ENCODE results near the gene CEP112.

CEP112 gene

DNA sequence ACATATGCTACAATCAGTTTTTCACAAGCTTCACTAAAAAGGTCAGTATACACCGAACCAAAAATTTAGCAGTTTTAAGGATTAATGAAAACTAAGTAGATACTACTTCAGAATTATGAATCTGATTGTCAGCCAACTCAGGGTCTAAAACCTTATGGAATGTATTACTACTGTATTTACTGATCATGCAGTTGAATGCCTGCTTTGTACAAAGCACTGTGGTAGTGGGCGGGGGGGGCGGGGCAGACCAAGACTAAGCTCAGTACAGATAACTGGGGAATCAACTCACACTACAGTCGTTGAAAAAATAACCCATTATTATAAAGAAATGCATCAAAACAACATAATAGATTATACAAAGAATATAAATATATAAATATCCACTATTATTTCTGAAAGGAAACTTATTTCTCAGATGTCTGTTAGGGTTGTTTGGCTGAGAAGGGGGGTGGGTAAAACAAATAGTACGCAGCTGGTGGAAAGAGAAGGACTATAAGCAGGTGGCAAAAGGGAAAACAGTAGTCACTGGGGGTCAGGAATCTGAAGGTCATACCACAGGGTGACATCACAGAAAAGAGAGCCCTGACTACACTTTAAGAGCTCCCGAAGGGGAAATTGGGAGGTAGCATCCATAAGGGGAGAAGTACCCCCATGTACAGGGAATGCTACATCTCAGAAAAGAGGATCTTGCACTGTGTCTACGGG is 521.1 kb downstream of the CEP112 start:
- DNase-seq (ENCODE audit: low spot score): no peak
- POLR2A ChIA-PET (ENCODE audit: low non-redundant PET): no interaction called here
- CTCF ChIA-PET: no interaction called here
- H3K27ac ChIP-seq: no peak overlapping the region
- TF ChIP-seq, protein P1, sequence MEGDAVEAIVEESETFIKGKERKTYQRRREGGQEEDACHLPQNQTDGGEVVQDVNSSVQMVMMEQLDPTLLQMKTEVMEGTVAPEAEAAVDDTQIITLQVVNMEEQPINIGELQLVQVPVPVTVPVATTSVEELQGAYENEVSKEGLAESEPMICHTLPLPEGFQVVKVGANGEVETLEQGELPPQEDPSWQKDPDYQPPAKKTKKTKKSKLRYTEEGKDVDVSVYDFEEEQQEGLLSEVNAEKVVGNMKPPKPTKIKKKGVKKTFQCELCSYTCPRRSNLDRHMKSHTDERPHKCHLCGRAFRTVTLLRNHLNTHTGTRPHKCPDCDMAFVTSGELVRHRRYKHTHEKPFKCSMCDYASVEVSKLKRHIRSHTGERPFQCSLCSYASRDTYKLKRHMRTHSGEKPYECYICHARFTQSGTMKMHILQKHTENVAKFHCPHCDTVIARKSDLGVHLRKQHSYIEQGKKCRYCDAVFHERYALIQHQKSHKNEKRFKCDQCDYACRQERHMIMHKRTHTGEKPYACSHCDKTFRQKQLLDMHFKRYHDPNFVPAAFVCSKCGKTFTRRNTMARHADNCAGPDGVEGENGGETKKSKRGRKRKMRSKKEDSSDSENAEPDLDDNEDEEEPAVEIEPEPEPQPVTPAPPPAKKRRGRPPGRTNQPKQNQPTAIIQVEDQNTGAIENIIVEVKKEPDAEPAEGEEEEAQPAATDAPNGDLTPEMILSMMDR (conservative IDR thresholded peaks at IDR 0.05; ENCODE audit: low read depth): no peak

DNA sequence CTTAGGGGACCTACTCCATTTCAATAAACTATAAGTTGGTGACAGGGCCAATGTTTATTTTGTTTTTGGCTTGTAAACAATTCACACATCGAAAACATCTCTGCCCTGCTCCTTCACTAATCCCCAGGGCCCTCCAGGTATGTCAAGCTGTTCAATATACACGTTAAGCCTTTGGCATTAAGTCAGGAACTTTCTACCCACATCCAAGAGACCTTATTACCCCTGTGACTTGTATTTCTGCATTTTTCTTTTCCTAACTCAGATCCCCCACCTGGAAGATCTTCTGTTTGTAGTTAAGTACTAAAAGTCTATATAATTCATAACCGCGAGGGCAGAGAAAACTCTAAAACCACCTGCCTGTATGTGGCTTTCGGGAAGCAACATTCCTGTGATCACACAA is 523.7 kb downstream of the CEP112 start:
- no peak overlapping the region for H3K27ac ChIP-seq
- TF ChIP-seq, protein P1 (conservative IDR thresholded peaks at IDR 0.05; ENCODE audit: low read depth): no peak
- CTCF ChIA-PET: interaction anchor here (0.5 to 0.7 kb wide), 2 partner anchors 34 to 35 kb away, joined by 3 read pairs; no protein-coding TSS in a partner anchor
- POLR2A ChIA-PET (ENCODE audit: low non-redundant PET): no interaction called here
- DNase-seq (ENCODE audit: low spot score): no peak

DNA sequence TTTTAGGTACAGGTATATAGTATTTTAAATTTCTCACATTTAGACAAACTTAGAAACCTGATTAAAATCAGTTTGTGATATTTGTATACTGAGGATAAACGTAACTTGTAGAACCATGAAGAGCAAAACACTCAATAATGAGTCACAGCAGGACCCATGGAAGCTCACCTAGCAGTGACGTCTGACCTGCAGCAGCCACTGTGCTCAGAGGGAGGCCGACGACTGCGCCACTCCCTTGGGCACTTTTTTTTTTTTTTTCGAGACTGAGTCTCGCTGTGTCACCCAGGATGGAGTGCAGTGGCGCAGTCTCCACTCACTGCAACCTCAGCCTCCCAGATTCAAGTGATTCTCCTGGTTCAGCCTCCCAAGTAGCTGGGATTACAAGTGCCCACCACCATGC is 524.3 kb downstream of the CEP112 start:
- no peak overlapping the region for H3K27ac ChIP-seq
- ChIA-PET CTCF (interaction anchor here (0.5 kb wide), 1 partner anchor 35 kb away, joined by 3 read pairs; no protein-coding TSS in a partner anchor), POLR2A (ENCODE audit: low non-redundant PET) (no interaction called here)
- TF ChIP-seq, protein P1 (conservative IDR thresholded peaks at IDR 0.05; ENCODE audit: low read depth): no peak
- no peak for DNase-seq (ENCODE audit: low spot score)

DNA sequence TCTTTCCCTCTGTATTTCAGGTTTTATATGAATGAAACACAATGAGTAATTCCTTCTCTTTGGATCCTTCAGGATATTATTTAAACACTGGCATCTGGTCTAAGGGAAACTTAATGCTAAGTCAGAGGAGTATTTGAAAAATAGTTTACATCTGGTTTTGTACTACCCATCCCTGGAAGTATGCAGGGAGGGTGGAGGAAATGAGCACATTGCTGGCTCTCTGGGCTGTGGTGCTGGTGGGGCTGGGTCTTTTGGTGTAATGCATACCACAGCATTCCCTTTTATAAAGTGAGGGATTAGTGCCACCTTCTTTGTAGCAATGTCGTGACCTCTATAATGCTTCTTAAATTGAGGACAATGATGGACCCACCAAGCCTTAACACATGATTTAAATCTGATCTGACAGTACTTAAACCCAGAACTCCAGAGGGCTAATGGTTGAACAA is 525.0 kb downstream of the CEP112 start:
- TF ChIP-seq, protein P1 (conservative IDR thresholded peaks at IDR 0.05; ENCODE audit: low read depth): no peak
- POLR2A ChIA-PET (ENCODE audit: low non-redundant PET): no interaction called here
- no peak for DNase-seq (ENCODE audit: low spot score)
- H3K27ac ChIP-seq: no peak overlapping the region
- CTCF ChIA-PET: no interaction called here

DNA sequence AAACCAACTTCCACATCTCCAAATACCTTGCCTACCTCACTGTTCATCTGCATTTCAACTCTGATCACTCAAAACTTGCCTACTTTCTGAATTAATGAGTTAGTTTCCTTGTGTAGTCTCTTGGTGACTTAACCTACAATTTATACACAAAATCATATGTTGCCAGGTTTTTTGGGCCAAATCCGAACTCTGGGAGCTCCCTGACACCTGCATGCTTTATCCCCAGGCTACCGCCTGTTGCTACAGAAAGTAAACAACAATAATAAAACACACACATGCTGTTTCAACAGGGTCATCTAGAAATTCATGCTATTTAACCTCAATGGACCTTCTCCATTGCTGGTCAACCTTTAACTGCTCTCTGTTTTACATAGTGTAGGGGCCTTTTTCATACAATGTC is 526.0 kb downstream of the CEP112 start:
- CTCF ChIA-PET: no interaction called here
- POLR2A ChIA-PET (ENCODE audit: low non-redundant PET): no interaction called here
- TF ChIP-seq, protein P1 (conservative IDR thresholded peaks at IDR 0.05; ENCODE audit: low read depth): no peak

DNA sequence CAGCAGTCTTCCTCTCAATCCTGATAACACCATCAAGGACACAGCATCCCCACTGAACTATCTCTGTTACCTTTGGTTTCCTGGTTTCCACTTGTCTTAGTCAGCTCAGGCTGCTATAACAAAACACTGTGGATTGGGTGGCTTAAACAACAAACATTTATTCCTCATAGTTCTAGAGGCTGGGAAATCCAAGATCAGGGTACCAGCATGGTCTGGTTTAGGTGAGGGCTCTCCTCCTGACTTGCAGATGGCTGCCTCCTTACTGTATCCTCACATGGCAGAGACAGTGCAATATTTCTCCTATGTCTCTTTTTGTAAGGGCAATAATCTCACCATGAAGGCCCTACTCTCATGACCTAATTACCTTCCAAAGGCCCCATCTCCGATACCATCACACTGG is 527.2 kb downstream of the CEP112 start:
- no peak for DNase-seq (ENCODE audit: low spot score)
- H3K27ac ChIP-seq: no peak overlapping the region
- ChIA-PET POLR2A (ENCODE audit: low non-redundant PET) (no interaction called here), CTCF (no interaction called here)
- TF ChIP-seq, protein P1 (conservative IDR thresholded peaks at IDR 0.05; ENCODE audit: low read depth): no peak

More for the DNA sequence above, 526.0 kb downstream of the CEP112 start:
- no peak overlapping the region for H3K27ac ChIP-seq
- DNase-seq (ENCODE audit: low spot score): no peak
